ENCODE data around the gene GFRA4.

The GFRA4 gene

GRCh38 chr20:3652676-3653596 is 10.3 kb downstream of the GFRA4 start:
- DNase-seq (ENCODE audit: low spot score), result no peak

GRCh38 chr20:3652221-3652620 is 11.0 kb downstream of the GFRA4 start:
- DNase-seq (ENCODE audit: low spot score), result no peak

- DNase-seq (ENCODE audit: low spot score), result no peak
Measured at GRCh38 chr20:3651204-3651962, 11.8 kb downstream of the GFRA4 start.

- no peak for DNase-seq (ENCODE audit: low spot score)
Measured at GRCh38 chr20:3648951-3649350, 14.2 kb downstream of the GFRA4 start.

- no peak for DNase-seq (ENCODE audit: low spot score)
Measured at GRCh38 chr20:3647473-3647872, 15.7 kb downstream of the GFRA4 start.

GRCh38 chr20:3646651-3647050 is 16.5 kb downstream of the GFRA4 start:
- DNase-seq (ENCODE audit: low spot score), result no peak

GRCh38 chr20:3646067-3646440 is 17.1 kb downstream of the GFRA4 start:
- DNase-seq (ENCODE audit: low spot score), result no peak

GRCh38 chr20:3645309-3646066 is 17.7 kb downstream of the GFRA4 start:
- no peak for DNase-seq (ENCODE audit: low spot score)

- no peak for DNase-seq (ENCODE audit: low spot score)
Measured at GRCh38 chr20:3640259-3640658, 22.9 kb downstream of the GFRA4 start.

- no peak for DNase-seq (ENCODE audit: low spot score)
Measured at GRCh38 chr20:3635346-3635745, 27.9 kb downstream of the GFRA4 start.

GRCh38 chr20:3633913-3634478 is 29.2 kb downstream of the GFRA4 start:
- no peak for DNase-seq (ENCODE audit: low spot score)

- no peak for DNase-seq (ENCODE audit: low spot score)
Measured at GRCh38 chr20:3632311-3633004, 30.7 kb downstream of the GFRA4 start.

- DNase-seq (ENCODE audit: low spot score), result no peak
Measured at GRCh38 chr20:3631534-3631933, 31.7 kb downstream of the GFRA4 start.

GRCh38 chr20:3630429-3630828 is 32.8 kb downstream of the GFRA4 start:
- no peak for DNase-seq (ENCODE audit: low spot score)

GRCh38 chr20:3629893-3630292 is 33.3 kb downstream of the GFRA4 start:
- no peak for DNase-seq (ENCODE audit: low spot score)

- DNase-seq (ENCODE audit: low spot score), result no peak
Measured at GRCh38 chr20:3628502-3629314, 34.5 kb downstream of the GFRA4 start.

- DNase-seq (ENCODE audit: low spot score), result no peak
Measured at GRCh38 chr20:3627476-3627875, 35.7 kb downstream of the GFRA4 start.

- no peak for DNase-seq (ENCODE audit: low spot score)
Measured at GRCh38 chr20:3622406-3622805, 40.8 kb downstream of the GFRA4 start.

GRCh38 chr20:3621111-3621510 is 42.1 kb downstream of the GFRA4 start:
- DNase-seq (ENCODE audit: low spot score), result no peak

GRCh38 chr20:3616250-3616649 is 46.9 kb downstream of the GFRA4 start:
- DNase-seq (ENCODE audit: low spot score), result no peak

Data from germinal center (tissue), 1 donor.